Thoracic aorta (tissue), 2 donors: ENCODE results near the gene SHOC2. TPM values are rescaled to one million over a fixed set of nuclear protein-coding genes. Genes with fewer than 3 reads are reported as not detected.

Source experiments
- ATAC-seq: fragments of 150-250 bp; one replicate; pipeline ENCODE4 v1.8.0; 2017; ENCODE audit warnings: low read depth; ENCODE audit not compliant: insufficient number of reproducible peaks, low FRiP score
- DNase-seq: peaks from one replicate; pipeline ENCODE4 v3.0.0-alpha.2; 2020; ENCODE audit warnings: low spot score
- H3K27ac ChIP-seq, 2 donors: fragments of 200-600 bp; sonication (generic); 1 replicate in 1 of 2; 2 replicates in 1 of 2; pipeline ENCODE4 v1.5.1; 2016; ENCODE audit warnings: mild to moderate bottlenecking in 2 of 2, moderate library complexity in 2 of 2
- H3K27me3 ChIP-seq: fragments of 200-600 bp; sonication (generic); replicated peaks from 2 replicates; pipeline ENCODE4 v1.6.0; 2016; ENCODE audit warnings: mild to moderate bottlenecking; ENCODE audit not compliant: insufficient read depth
- H3K36me3 ChIP-seq: fragments of 200-600 bp; sonication (generic); one replicate; pipeline ENCODE4 v1.5.1; 2016
- H3K4me1 ChIP-seq, 2 donors: fragments of 200-600 bp; sonication (generic); 1 replicate in 1 of 2; 2 replicates in 1 of 2; pipeline versions ENCODE4 v1.5.1 to v1.6.0; 2016; ENCODE audit warnings: low read depth in 2 of 2, mild to moderate bottlenecking in 1 of 2; ENCODE audit not compliant: control insufficient read depth in 1 of 2
- H3K4me3 ChIP-seq: fragments of 200-600 bp; sonication (generic); 2 replicates; pipeline ENCODE4 v1.5.1; 2016; ENCODE audit warnings: mild to moderate bottlenecking
- H3K9me3 ChIP-seq: fragments of 200-600 bp; sonication (generic); 2 replicates; pipeline ENCODE4 v1.5.1; 2016
- CTCF ChIP-seq: fragments of 200-600 bp; sonication (generic); IDR thresholded peaks from one replicate; pipeline ENCODE4 v1.5.1; 2019; ENCODE audit warnings: antibody characterized with exemption
- total RNA-seq, 2 donors: library from RNA; depleted of rRNA; stranded (reverse); fragments of >200 nt; gene quantifications; one replicate each; pipeline versions ENCODE4 v1.1.0 to v1.2.3, GENCODE V29; 2016

The SHOC2 gene
- total RNA-seq, 2 donors from 2014 or later, result 41.6 to 115 TPM

- Histone ChIP-seq H3K27ac (no peak overlapping the region), H3K9me3 (peaks cover 14% of the 10 kb centered on the region), H3K4me1 (no peaks in the 10 kb centered on the region), H3K4me3 (no peak overlapping the region), H3K27me3 (no peaks in the 10 kb centered on the region), H3K36me3 (no peaks in the 10 kb centered on the region)
- DNase-seq (no peak), ATAC-seq (no peak)
- TF ChIP-seq CTCF, result no peak
Observed at GRCh38 chr10:111030042-111030750, 110.8 kb downstream of the SHOC2 start.

DNA sequence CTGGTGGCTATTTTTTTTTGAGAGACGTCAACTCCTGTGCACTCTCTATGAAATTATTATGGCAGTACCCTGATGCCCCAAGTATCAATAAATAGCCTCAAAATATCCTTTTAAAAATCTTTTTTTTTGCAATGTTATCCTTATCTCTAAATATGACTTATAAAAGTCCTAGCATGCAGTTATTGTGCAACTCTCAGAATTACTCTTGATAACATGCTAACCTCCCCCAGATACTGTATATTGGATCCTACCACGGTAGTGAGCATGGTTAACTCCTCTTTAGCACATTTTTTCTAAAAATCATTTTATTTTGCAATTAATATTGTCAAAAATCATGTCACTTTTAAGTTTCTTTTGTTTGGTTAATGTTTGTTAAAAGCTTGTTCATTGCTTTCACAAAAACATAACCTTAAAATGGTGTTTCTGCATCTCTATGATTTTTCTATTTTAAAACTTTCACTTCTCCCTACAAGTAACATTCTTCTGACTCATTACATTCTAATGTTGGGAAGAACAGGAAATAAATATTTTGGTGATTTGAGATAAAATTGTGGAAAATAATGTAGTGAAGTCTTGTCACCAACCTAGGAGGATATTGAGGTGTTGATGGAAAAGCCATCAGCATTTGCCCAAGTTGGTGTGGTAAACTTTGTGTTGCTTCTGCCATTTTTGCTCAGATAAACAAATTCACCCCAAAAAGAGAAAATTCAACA is 115.3 kb downstream of the SHOC2 start:
- H3K4me3 ChIP-seq, result no peak overlapping the region
- ATAC-seq, result no peak
- H3K9me3 ChIP-seq, result peaks cover 25% of the 10 kb centered on the region
- no peak overlapping the region for H3K27ac ChIP-seq
- no peaks in the 10 kb centered on the region for H3K36me3 ChIP-seq
- H3K27me3 ChIP-seq, result no peaks in the 10 kb centered on the region
- no peak for TF ChIP-seq CTCF
- no peaks in the 10 kb centered on the region for H3K4me1 ChIP-seq
- no peak for DNase-seq

GRCh38 chr10:111035542-111035941 is 116.1 kb downstream of the SHOC2 start:
- peaks cover 30% of the 10 kb centered on the region for H3K9me3 ChIP-seq
- DNase-seq, result no peak
- no peaks in the 10 kb centered on the region for H3K4me1 ChIP-seq
- H3K27me3 ChIP-seq, result no peaks in the 10 kb centered on the region
- H3K4me3 ChIP-seq, result no peak overlapping the region
- no peaks in the 10 kb centered on the region for H3K36me3 ChIP-seq
- H3K27ac ChIP-seq, result no peak overlapping the region
- no peak for TF ChIP-seq CTCF
- ATAC-seq, result no peak

GRCh38 chr10:111037858-111038257 is 118.5 kb downstream of the SHOC2 start:
- Histone ChIP-seq H3K27me3 (no peaks in the 10 kb centered on the region), H3K4me3 (no peak overlapping the region), H3K36me3 (no peaks in the 10 kb centered on the region), H3K27ac (no peak overlapping the region), H3K4me1 (no peaks in the 10 kb centered on the region), H3K9me3 (peaks cover 28% of the 10 kb centered on the region)
- no peak for TF ChIP-seq CTCF
- DNase-seq (no peak), ATAC-seq (no peak)

DNA sequence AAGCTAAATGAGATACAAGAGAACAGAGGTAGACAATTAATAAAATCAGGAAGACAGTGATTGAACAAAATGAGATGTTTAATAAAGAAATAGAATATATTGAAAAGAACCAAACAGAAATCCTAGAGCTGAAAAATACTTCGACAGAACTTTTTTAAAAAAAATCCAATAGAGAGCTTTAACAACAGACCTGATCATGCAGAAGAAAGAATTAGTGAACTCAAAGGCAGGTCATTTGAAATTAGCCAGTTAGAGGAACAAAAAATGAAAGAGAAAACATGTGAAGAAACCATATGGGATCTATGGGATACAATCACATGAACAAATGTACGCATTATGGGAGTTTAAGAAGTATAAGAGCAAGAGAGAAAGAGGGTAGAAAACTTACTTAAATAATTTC is 120.1 kb downstream of the SHOC2 start:
- Histone ChIP-seq H3K27ac (no peak overlapping the region), H3K4me1 (no peaks in the 10 kb centered on the region), H3K4me3 (no peak overlapping the region), H3K36me3 (no peaks in the 10 kb centered on the region), H3K9me3 (peaks cover 22% of the 10 kb centered on the region), H3K27me3 (no peaks in the 10 kb centered on the region)
- no peak for TF ChIP-seq CTCF
- no peak for DNase-seq
- ATAC-seq, result no peak
